ENCODE data around the gene DMRT3. TPM values are rescaled to one million over a fixed set of nuclear protein-coding genes. Genes with fewer than 3 reads are reported as not detected.

DMRT3 gene
- total and polyA plus RNA-seq, 10 of the 15 experiments (the other 5 are each of a cell fraction or from before 2014, with no cell fraction given), result 0.06 to 0.11 TPM; not detected in 8

DNA sequence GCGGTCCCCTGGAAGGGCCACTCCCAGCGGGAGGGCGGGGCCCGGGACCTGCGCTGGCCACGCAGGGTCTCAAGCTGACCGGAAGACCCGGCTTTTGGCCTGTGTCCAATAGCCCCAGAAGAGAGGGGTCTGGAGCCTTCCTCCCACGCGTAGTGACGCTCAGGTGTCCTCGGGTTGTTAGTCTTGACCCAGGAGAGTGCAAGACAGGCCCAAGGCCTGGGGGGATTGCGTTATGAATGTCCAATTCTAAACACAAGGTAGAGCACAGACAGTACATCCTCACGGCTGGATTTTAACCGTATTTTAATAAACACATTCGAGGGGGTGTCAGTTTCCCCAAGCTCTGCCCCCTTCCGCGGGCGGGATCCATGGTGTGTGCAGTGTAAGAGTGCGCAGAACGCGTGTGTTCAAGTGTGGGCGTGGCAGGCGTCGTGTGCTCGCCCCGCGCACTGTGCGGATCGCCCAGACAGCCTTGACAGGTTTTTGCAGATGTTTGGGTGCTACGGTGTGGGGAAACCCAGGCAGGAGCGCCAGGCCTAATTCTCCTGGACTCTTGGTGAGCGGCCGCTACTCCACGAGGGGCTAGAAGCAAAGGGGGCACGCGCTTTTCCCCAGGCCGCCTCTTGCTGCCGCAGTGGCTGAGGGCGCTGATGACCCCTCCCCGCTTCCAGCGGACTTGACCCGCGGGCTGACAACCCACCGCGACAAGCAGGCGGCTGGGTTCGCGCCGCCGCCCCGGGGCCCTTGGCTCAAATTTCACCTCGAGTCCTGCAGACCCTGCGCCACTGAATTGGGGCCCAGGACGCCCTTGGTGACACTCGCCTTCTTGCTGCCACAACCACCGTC lies 6.1 kb upstream of the DMRT3 start:
- WGBS (ENCODE audit: insufficient coverage, insufficient replicate concordance, low lambda C conversion rate, missing lambda C conversion rate), result 41% methylated on average over 39 of the region's 57 CpGs
- ChIA-PET CTCF (no interaction called here), SMC1A (ENCODE audit: uncharacterized antibody, unreplicated experiment) (no interaction called here), RAD21 (ENCODE audit: unreplicated experiment) (no interaction called here), POLR2A (no interaction called here)
- ATAC-seq (no peak), FAIRE-seq (no peak), DNase-seq (ENCODE audit: low read depth, low spot score) (no peak)
- H4K20me1 ChIP-seq (ENCODE audit: control insufficient read depth, insufficient read depth), result no peaks in the 10 kb centered on the region
- TF ChIP-seq, protein P1, sequence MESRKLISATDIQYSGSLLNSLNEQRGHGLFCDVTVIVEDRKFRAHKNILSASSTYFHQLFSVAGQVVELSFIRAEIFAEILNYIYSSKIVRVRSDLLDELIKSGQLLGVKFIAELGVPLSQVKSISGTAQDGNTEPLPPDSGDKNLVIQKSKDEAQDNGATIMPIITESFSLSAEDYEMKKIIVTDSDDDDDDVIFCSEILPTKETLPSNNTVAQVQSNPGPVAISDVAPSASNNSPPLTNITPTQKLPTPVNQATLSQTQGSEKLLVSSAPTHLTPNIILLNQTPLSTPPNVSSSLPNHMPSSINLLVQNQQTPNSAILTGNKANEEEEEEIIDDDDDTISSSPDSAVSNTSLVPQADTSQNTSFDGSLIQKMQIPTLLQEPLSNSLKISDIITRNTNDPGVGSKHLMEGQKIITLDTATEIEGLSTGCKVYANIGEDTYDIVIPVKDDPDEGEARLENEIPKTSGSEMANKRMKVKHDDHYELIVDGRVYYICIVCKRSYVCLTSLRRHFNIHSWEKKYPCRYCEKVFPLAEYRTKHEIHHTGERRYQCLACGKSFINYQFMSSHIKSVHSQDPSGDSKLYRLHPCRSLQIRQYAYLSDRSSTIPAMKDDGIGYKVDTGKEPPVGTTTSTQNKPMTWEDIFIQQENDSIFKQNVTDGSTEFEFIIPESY (IDR thresholded peaks at IDR 0.05), result no peak
- TF ChIP-seq KLF5 (IDR thresholded peaks at IDR 0.05; ENCODE audit: partially characterized antibody) (no peak), GABPA (IDR thresholded peaks at IDR 0.05; ENCODE audit: low read depth) (no peak), NFYB (IDR thresholded peaks at IDR 0.05; ENCODE audit: insufficient read depth, low read depth, low read length) (no peak), BMI1 (IDR thresholded peaks at IDR 0.05; ENCODE audit: borderline replicate concordance) (no peak), PML (IDR thresholded peaks at IDR 0.05; ENCODE audit: low read length) (no peak), POLR2AphosphoS5 (IDR thresholded peaks at IDR 0.05; ENCODE audit: low read length) (no peak), CBX3 (IDR thresholded peaks at IDR 0.05; ENCODE audit: borderline replicate concordance, low read depth) (no peak), ZNF274 (IDR thresholded peaks at IDR 0.05; ENCODE audit: insufficient read depth, insufficient read length) (no peak), IRF4 (IDR thresholded peaks at IDR 0.05; ENCODE audit: low read depth, low read length) (no peak), ZNF24 (IDR thresholded peaks at IDR 0.05) (no peak), RELA (IDR thresholded peaks at IDR 0.05; ENCODE audit: borderline replicate concordance, partially characterized antibody) (no peak), SMAD5 (IDR thresholded peaks at IDR 0.05; ENCODE audit: low read depth) (no peak)
- TF ChIP-seq, protein P2, sequence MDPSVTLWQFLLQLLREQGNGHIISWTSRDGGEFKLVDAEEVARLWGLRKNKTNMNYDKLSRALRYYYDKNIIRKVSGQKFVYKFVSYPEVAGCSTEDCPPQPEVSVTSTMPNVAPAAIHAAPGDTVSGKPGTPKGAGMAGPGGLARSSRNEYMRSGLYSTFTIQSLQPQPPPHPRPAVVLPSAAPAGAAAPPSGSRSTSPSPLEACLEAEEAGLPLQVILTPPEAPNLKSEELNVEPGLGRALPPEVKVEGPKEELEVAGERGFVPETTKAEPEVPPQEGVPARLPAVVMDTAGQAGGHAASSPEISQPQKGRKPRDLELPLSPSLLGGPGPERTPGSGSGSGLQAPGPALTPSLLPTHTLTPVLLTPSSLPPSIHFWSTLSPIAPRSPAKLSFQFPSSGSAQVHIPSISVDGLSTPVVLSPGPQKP (IDR thresholded peaks at IDR 0.05; ENCODE audit: low read depth, low read length), result no peak
- TF ChIP-seq, protein P3, sequence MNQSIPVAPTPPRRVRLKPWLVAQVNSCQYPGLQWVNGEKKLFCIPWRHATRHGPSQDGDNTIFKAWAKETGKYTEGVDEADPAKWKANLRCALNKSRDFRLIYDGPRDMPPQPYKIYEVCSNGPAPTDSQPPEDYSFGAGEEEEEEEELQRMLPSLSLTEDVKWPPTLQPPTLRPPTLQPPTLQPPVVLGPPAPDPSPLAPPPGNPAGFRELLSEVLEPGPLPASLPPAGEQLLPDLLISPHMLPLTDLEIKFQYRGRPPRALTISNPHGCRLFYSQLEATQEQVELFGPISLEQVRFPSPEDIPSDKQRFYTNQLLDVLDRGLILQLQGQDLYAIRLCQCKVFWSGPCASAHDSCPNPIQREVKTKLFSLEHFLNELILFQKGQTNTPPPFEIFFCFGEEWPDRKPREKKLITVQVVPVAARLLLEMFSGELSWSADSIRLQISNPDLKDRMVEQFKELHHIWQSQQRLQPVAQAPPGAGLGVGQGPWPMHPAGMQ (IDR thresholded peaks at IDR 0.05; ENCODE audit: borderline replicate concordance), result no peak
- TF ChIP-seq, protein P4, sequence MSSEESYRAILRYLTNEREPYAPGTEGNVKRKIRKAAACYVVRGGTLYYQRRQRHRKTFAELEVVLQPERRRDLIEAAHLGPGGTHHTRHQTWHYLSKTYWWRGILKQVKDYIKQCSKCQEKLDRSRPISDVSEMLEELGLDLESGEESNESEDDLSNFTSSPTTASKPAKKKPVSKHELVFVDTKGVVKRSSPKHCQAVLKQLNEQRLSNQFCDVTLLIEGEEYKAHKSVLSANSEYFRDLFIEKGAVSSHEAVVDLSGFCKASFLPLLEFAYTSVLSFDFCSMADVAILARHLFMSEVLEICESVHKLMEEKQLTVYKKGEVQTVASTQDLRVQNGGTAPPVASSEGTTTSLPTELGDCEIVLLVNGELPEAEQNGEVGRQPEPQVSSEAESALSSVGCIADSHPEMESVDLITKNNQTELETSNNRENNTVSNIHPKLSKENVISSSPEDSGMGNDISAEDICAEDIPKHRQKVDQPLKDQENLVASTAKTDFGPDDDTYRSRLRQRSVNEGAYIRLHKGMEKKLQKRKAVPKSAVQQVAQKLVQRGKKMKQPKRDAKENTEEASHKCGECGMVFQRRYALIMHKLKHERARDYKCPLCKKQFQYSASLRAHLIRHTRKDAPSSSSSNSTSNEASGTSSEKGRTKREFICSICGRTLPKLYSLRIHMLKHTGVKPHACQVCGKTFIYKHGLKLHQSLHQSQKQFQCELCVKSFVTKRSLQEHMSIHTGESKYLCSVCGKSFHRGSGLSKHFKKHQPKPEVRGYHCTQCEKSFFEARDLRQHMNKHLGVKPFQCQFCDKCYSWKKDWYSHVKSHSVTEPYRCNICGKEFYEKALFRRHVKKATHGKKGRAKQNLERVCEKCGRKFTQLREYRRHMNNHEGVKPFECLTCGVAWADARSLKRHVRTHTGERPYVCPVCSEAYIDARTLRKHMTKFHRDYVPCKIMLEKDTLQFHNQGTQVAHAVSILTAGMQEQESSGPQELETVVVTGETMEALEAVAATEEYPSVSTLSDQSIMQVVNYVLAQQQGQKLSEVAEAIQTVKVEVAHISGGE (CRISPR knock-in tag; IDR thresholded peaks at IDR 0.05), result no peak
- peaks cover 12 to 37% of the 10 kb centered on the region in 2 experiments for H3K27me3 ChIP-seq (replicated peaks in 1 of 2; ENCODE audit: control insufficient read depth in 2 of 2, insufficient read depth in 2 of 2, low read length in 1 of 2)
- no peak overlapping the region for H3K27ac ChIP-seq (ENCODE audit: control insufficient read depth, insufficient read depth)
- no peaks in the 10 kb centered on the region for H3K36me3 ChIP-seq (ENCODE audit: control insufficient read depth in 2 of 2, insufficient read depth in 2 of 2, low read length in 1 of 2)
- H3K4me1 ChIP-seq (ENCODE audit: control insufficient read depth, insufficient read depth, low read length), result no peaks in the 10 kb centered on the region
- H3K79me2 ChIP-seq (ENCODE audit: control insufficient read depth, insufficient read depth, low read length), result no peaks in the 10 kb centered on the region
- H3K9me3 ChIP-seq (replicated peaks; ENCODE audit: control insufficient read depth, insufficient read depth, low read length), result peaks cover 4% of the 10 kb centered on the region; the same call in 2 of the 3 replicates
- in situ Hi-C loops (cut with MboI) (no loop called here), intact Hi-C loops (cut with micrococcal nuclease; ENCODE audit: unreplicated experiment) (no loop called here)
- no peak overlapping the region for H2AFZ ChIP-seq (ENCODE audit: control insufficient read depth, low read depth, low read length)
- BruUV-seq (replicated peaks), result no TSS peak
- H3K4me3 ChIP-seq, result no peak overlapping the region
- H3K9ac ChIP-seq (ENCODE audit: control insufficient read depth, insufficient read depth, low read length), result no peak overlapping the region
- no peak overlapping the region for H3K4me2 ChIP-seq (ENCODE audit: control insufficient read depth, insufficient read depth)

Data from GM12878 (cell line).